HepG2 (cell line): ENCODE data around the gene PLCB2. TPM values are rescaled to one million over a fixed set of nuclear protein-coding genes. Genes with fewer than 3 reads are reported as not detected.

Experiments
- CEBPB ChIP-seq: IDR thresholded peaks from 2 replicates; pipeline ENCODE4 v1.6.1; 2011; ENCODE audit warnings: low read depth, low read length, improper control_type of control experiment, borderline replicate concordance
- KDM3A ChIP-seq: IDR thresholded peaks from 2 replicates; pipeline ENCODE4 v1.6.1; 2018; ENCODE audit warnings: low read depth, missing compliant biosample characterization
- KLF6 ChIP-seq: IDR thresholded peaks from 2 replicates; pipeline ENCODE4 v1.8.0; 2016; ENCODE audit warnings: missing biosample characterization, missing genetic modification reagents
- NFIC ChIP-seq: IDR thresholded peaks from 2 replicates; pipeline ENCODE4 v1.6.1; 2012; ENCODE audit warnings: mild to moderate bottlenecking, low read length, inconsistent platforms
- NFYB ChIP-seq: sonication (generic); formaldehyde crosslinking; IDR thresholded peaks from 2 replicates; pipeline ENCODE4 v1.4.0; 2020; ENCODE audit warnings: missing genetic modification reagents
- PATZ1 ChIP-seq: sonication (generic); formaldehyde crosslinking; IDR thresholded peaks from 2 replicates; pipeline ENCODE4 v1.4.0; 2020; ENCODE audit warnings: missing genetic modification reagents
- PHF20 ChIP-seq: sonication (generic); formaldehyde crosslinking; IDR thresholded peaks from 2 replicates; pipeline ENCODE4 v1.5.0; 2020; ENCODE audit warnings: mild to moderate bottlenecking, missing genetic modification reagents
- PRDM15 ChIP-seq: sonication (generic); formaldehyde crosslinking; IDR thresholded peaks from 2 replicates; pipeline ENCODE4 v1.4.0; 2020; ENCODE audit warnings: missing genetic modification reagents
- PREB ChIP-seq: sonication (generic); formaldehyde crosslinking; IDR thresholded peaks from 2 replicates; pipeline ENCODE4 v1.4.0; 2020; ENCODE audit warnings: missing genetic modification reagents
- RFXANK ChIP-seq: IDR thresholded peaks from 2 replicates; pipeline ENCODE4 v1.6.1; 2016
- SAFB2 ChIP-seq: sonication (generic); formaldehyde crosslinking; IDR thresholded peaks from 2 replicates; pipeline ENCODE4 v1.5.1; 2020; ENCODE audit warnings: missing genetic modification reagents, low read depth, mild to moderate bottlenecking, borderline replicate concordance
- SIX1 ChIP-seq: sonication (generic); formaldehyde crosslinking; IDR thresholded peaks from 2 replicates; pipeline ENCODE4 v1.4.0; 2020; ENCODE audit warnings: missing genetic modification reagents, borderline replicate concordance
- SNAPC2 ChIP-seq: sonication (generic); formaldehyde crosslinking; IDR thresholded peaks from 2 replicates; pipeline ENCODE4 v1.8.1; 2022; ENCODE audit warnings: mild to moderate bottlenecking, missing genetic modification reagents
- STAG1 ChIP-seq: sonication (generic); formaldehyde crosslinking; IDR thresholded peaks from 2 replicates; pipeline ENCODE4 v1.4.0; 2020; ENCODE audit warnings: missing genetic modification reagents
- ZFP62 ChIP-seq: sonication (generic); formaldehyde crosslinking; IDR thresholded peaks from 2 replicates; pipeline ENCODE4 v1.4.0; 2020; ENCODE audit warnings: missing genetic modification reagents
- ZNF552 ChIP-seq: sonication (generic); formaldehyde crosslinking; IDR thresholded peaks from 2 replicates; pipeline ENCODE4 v1.9.0; 2022; ENCODE audit warnings: missing genetic modification reagents, mild to moderate bottlenecking, borderline replicate concordance
- ZNF572 ChIP-seq: sonication (generic); formaldehyde crosslinking; IDR thresholded peaks from 2 replicates; pipeline ENCODE4 v1.5.1; 2020; ENCODE audit warnings: mild to moderate bottlenecking, missing genetic modification reagents
- ZNF777 ChIP-seq: sonication (generic); formaldehyde crosslinking; IDR thresholded peaks from 2 replicates; pipeline ENCODE4 v1.4.0; 2020; ENCODE audit warnings: missing genetic modification reagents
- ZNF784 ChIP-seq: sonication (generic); formaldehyde crosslinking; IDR thresholded peaks from 2 replicates; pipeline ENCODE4 v1.5.1; 2020; ENCODE audit warnings: missing genetic modification reagents, mild to moderate bottlenecking, borderline replicate concordance
- ZNF800 ChIP-seq: sonication (generic); formaldehyde crosslinking; IDR thresholded peaks from 2 replicates; pipeline ENCODE4 v1.4.0; 2020; ENCODE audit warnings: missing genetic modification reagents
- polyA plus RNA-seq, 8 experiments: library from polyadenylated mRNA; depleted of rRNA in 3 of 8; stranded (reverse) in 7 of 8; unstranded in 1 of 8; fragments of >200 nt; fragmentation: Illumina TruSeq in 4 of 8; extraction: Trizol in 4 of 8; gene quantifications; 2 replicates each; pipeline versions ENCODE4 v1.2.1 to v1.2.3, GENCODE V29; 2011 to 2016; ENCODE audit warnings: low read depth in 4 of 8, missing spikeins in 1 of 8, mixed read lengths in 1 of 8; ENCODE audit not compliant: insufficient read depth in 1 of 8
- total RNA-seq, 5 experiments: library from RNA; depleted of rRNA; stranded (reverse); fragments of >200 nt; fragmentation: Illumina TruSeq; extraction: Trizol; gene quantifications; 2 replicates each; pipeline ENCODE4 v1.2.3, GENCODE V29; 2016; ENCODE audit warnings: low read depth in 1 of 5

Gene PLCB2
- total and polyA plus RNA-seq, 2 of the 13 experiments (the other 11 are each of a cell fraction or from before 2014, with no cell fraction given) = 0.11 TPM; not detected in 1

GRCh38 chr15:40323239-40323952, 15.7 kb upstream of the PLCB2 start, which contains the start of gene INAFM2 (continued):
- peak; percentile 45; the same call in 1 of the 2 replicates for TF ChIP-seq KDM3A (CRISPR knock-in tag)
- no peak for TF ChIP-seq PREB (CRISPR knock-in tag)
- no peak for TF ChIP-seq ZFP62 (CRISPR knock-in tag)
- TF ChIP-seq PATZ1 (CRISPR knock-in tag) = peak; percentile 66
- peak; percentile 60 for TF ChIP-seq ZNF800
- peak; percentile 62; the same call in 1 of the 2 replicates for TF ChIP-seq KLF6
- TF ChIP-seq ZNF572 (CRISPR knock-in tag) = no peak
- no peak for TF ChIP-seq NFIC
- TF ChIP-seq SIX1 (CRISPR knock-in tag) = no peak
- no peak for TF ChIP-seq ZNF784
- TF ChIP-seq ZNF552 (CRISPR knock-in tag) = no peak
- TF ChIP-seq SNAPC2 = no peak
- TF ChIP-seq ZNF777 (CRISPR knock-in tag) = peak; percentile 36; the same call in 1 of the 2 replicates
- peak; percentile 14; the same call in 1 of the 2 replicates for TF ChIP-seq NFYB (CRISPR knock-in tag)
- 0 out of 2 replicates have a peak, but pooled peaks have one; percentile 43 for TF ChIP-seq PRDM15 (CRISPR knock-in tag)
- TF ChIP-seq SAFB2 (CRISPR knock-in tag) = no peak
- TF ChIP-seq CEBPB = no peak
- TF ChIP-seq PHF20 (CRISPR knock-in tag) = peak; percentile 46; the same call in 1 of the 2 replicates
- no peak for TF ChIP-seq RFXANK
- peak; percentile 35; the same call in 1 of the 2 replicates for TF ChIP-seq STAG1 (CRISPR knock-in tag)
